SK-N-SH treated with all-trans-retinoic acid at 6 μM for 48 hours (cell line): Measurements from ENCODE around the gene CCDC194.

Experiments used
- BACH2 ChIP-seq: fragments of 250-450 bp; sonication (Bioruptor Pico); IDR thresholded peaks from 2 replicates; pipeline ENCODE4 v1.9.0; 2021; ENCODE audit warnings: mild to moderate bottlenecking, borderline replicate concordance
- GLIS3 ChIP-seq: fragments of 250-450 bp; sonication (Bioruptor Pico); IDR thresholded peaks from 2 replicates; pipeline ENCODE4 v1.5.0; 2020; ENCODE audit warnings: mild to moderate bottlenecking, moderate library complexity
- SNAI2 ChIP-seq: fragments of 250-450 bp; sonication (Bioruptor Pico); IDR thresholded peaks from 2 replicates; pipeline ENCODE4 v1.5.0; 2020; ENCODE audit warnings: mild to moderate bottlenecking, moderate library complexity
- ZC3H10 ChIP-seq: fragments of 250-450 bp; sonication (Bioruptor Pico); IDR thresholded peaks from 2 replicates; pipeline ENCODE4 v1.5.1; 2021; ENCODE audit warnings: mild to moderate bottlenecking, moderate library complexity
- ZFP3 ChIP-seq: fragments of 250-450 bp; sonication (Bioruptor Pico); IDR thresholded peaks from 2 replicates; pipeline ENCODE4 v1.5.0; 2020; ENCODE audit warnings: mild to moderate bottlenecking, moderate library complexity

DNA sequence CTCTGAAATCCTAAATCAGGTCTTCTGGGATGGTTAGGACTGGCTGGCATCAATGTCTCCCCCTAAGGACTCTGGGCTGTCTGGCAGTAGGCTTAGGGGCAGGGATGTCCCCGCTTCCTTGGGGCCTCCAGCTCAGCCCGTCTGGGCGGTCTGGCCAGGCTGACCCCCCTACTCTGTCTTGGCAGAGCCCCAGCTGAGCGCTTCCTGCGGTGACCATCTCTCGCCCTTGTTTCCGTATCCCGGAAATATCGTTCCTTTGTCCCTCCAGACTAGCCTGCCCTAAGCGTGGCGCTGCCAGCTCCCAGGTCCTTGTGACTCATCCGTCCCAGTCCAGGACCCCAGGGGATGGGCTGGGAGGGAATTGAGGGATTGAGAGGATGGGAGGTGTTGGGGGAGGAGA, 45.3 kb downstream of the CCDC194 start:
- TF ChIP-seq ZC3H10 (CRISPR knock-in tag), result no peak
- TF ChIP-seq GLIS3 (CRISPR knock-in tag), result no peak
- TF ChIP-seq BACH2 (CRISPR knock-in tag), result no peak
- TF ChIP-seq SNAI2, result no peak
- no peak for TF ChIP-seq ZFP3 (CRISPR knock-in tag)
